WI38 (cell line): Measurements from ENCODE around the gene SIX1.

Source experiments
- H3K4me3 ChIP-seq: 2 replicates; pipeline ENCODE4 v1.5.1; 2011; ENCODE audit warnings: low read depth, mild to moderate bottlenecking, control low read depth, low read length
- CTCF ChIP-seq: IDR thresholded peaks from 2 replicates; pipeline ENCODE4 v1.5.1; 2012; ENCODE audit warnings: low read depth, mild to moderate bottlenecking, control low read depth, low read length

Gene SIX1

GRCh38 chr14:60649875-60650372 is 647 bp upstream of the SIX1 start:
- no peak for TF ChIP-seq CTCF
- H3K4me3 ChIP-seq, result peak overlapping the region; percentile 68

- TF ChIP-seq CTCF, result no peak
- peak overlapping the region; percentile 68 for H3K4me3 ChIP-seq
Measured at GRCh38 chr14:60648249-60648933, 886 bp downstream of the SIX1 start.

GRCh38 chr14:60647837-60648248 is 1.4 kb downstream of the SIX1 start:
- H3K4me3 ChIP-seq, result peak overlapping the region; percentile 68
- no peak for TF ChIP-seq CTCF

- TF ChIP-seq CTCF, result no peak
- H3K4me3 ChIP-seq, result peak overlapping the region; percentile 68
Measured at GRCh38 chr14:60647081-60647836, 2.0 kb downstream of the SIX1 start.

- H3K4me3 ChIP-seq, result peak overlapping the region; percentile 68
Measured at GRCh38 chr14:60646226-60646818, 3.0 kb downstream of the SIX1 start.

GRCh38 chr14:60645126-60645741 is 4.0 kb downstream of the SIX1 start:
- TF ChIP-seq CTCF, result no peak
- H3K4me3 ChIP-seq, result no peak overlapping the region

More at GRCh38 chr14:60646226-60646818, 3.0 kb downstream of the SIX1 start:
- no peak for TF ChIP-seq CTCF

- TF ChIP-seq CTCF, result no peak
- H3K4me3 ChIP-seq, result no peak overlapping the region
Measured at GRCh38 chr14:60644666-60645065, 4.6 kb downstream of the SIX1 start.
